GM12878 (cell line): Measurements from ENCODE around the gene SLC2A4. TPM values are rescaled to one million over a fixed set of nuclear protein-coding genes. Genes with fewer than 3 reads are reported as not detected.

Experiments
- ELK1 ChIP-seq: IDR thresholded peaks from 2 replicates; pipeline ENCODE4 v1.6.1; 2012; ENCODE audit warnings: low read depth, low read length, improper control_type of control experiment
- FOS ChIP-seq: IDR thresholded peaks from 3 replicates; pipeline ENCODE4 v1.6.1; 2011; ENCODE audit warnings: borderline replicate concordance; ENCODE audit not compliant: insufficient read length; ENCODE audit errors: extremely low read depth
- HCFC1 ChIP-seq: fragments of 150-350 bp; IDR thresholded peaks from 2 replicates; pipeline ENCODE4 v1.6.1; 2014; ENCODE audit warnings: low read length
- IKZF1 ChIP-seq: fragments of 450-650 bp; conservative IDR thresholded peaks from 2 replicates; pipeline ENCODE4 v1.6.1; 2017; ENCODE audit warnings: antibody characterized with exemption, mild to moderate bottlenecking
- IKZF2 ChIP-seq, 2 experiments: fragments of 450-650 bp; IDR thresholded peaks; 2 replicates each; pipeline ENCODE4 v1.6.1; 2017; ENCODE audit warnings: mild to moderate bottlenecking in 2 of 2, moderate library complexity in 2 of 2
- JUND ChIP-seq: IDR thresholded peaks from 2 replicates; pipeline ENCODE4 v1.6.1; 2012; ENCODE audit warnings: low read depth, mild to moderate bottlenecking, low read length, improper control_type of control experiment, moderate library complexity
- MXI1 ChIP-seq: fragments of 150-350 bp; IDR thresholded peaks from 2 replicates; pipeline ENCODE4 v1.6.1; 2011; ENCODE audit warnings: low read depth, mild to moderate bottlenecking, inconsistent platforms, low read length, improper control_type of control experiment
- PAX8 ChIP-seq: fragments of 450-650 bp; IDR thresholded peaks from 2 replicates; pipeline ENCODE4 v1.6.1; 2017; ENCODE audit warnings: mild to moderate bottlenecking, moderate library complexity
- RAD51 ChIP-seq: fragments of 450-650 bp; IDR thresholded peaks from 2 replicates; pipeline ENCODE4 v1.6.1; 2016; ENCODE audit warnings: moderate library complexity, mild to moderate bottlenecking, inconsistent platforms
- RELA ChIP-seq: fragments of 450-650 bp; IDR thresholded peaks from 2 replicates; pipeline ENCODE4 v1.8.0; 2014; ENCODE audit warnings: borderline replicate concordance; ENCODE audit not compliant: partially characterized antibody
- SMAD5 ChIP-seq: IDR thresholded peaks from 2 replicates; pipeline ENCODE4 v1.6.1; 2016; ENCODE audit warnings: antibody characterized with exemption, low read depth
- SMC3 ChIP-seq: IDR thresholded peaks from 2 replicates; pipeline ENCODE4 v1.6.1; 2011; ENCODE audit warnings: low read length, improper control_type of control experiment, borderline replicate concordance
- SREBF2 ChIP-seq: IDR thresholded peaks from 2 replicates; pipeline ENCODE4 v1.6.1; 2012; ENCODE audit warnings: mild to moderate bottlenecking, low read length
- ZBTB11 ChIP-seq: fragments of 450-650 bp; formaldehyde crosslinking; IDR thresholded peaks from 2 replicates; pipeline ENCODE4 v1.5.0; 2022; ENCODE audit warnings: mild to moderate bottlenecking, missing genetic modification characterization
- ZBTB4 ChIP-seq: fragments of 450-650 bp; formaldehyde crosslinking; IDR thresholded peaks from 2 replicates; pipeline ENCODE4 v1.4.0; 2022; ENCODE audit warnings: mild to moderate bottlenecking, moderate library complexity
- polyA plus RNA-seq, 11 experiments: library from polyadenylated mRNA; depleted of rRNA in 4 of 11; unstranded in 6 of 11; stranded (reverse) in 5 of 11; fragments of >200 nt; fragmentation: Nextera tagmentation in 4 of 11; fragmentation: Illumina TruSeq in 1 of 11; extraction: Ambion mirVana in 4 of 11; extraction: Trizol in 1 of 11; gene quantifications; 1 replicate in 1 of 11; 2 replicates in 10 of 11; pipeline versions ENCODE4 v1.2.1 to v1.2.3, GENCODE V29; 2011 to 2016; ENCODE audit warnings: inconsistent platforms in 2 of 11, missing spikeins in 2 of 11, low read depth in 1 of 11
- total RNA-seq, 4 experiments: library from RNA; depleted of rRNA in 3 of 4; stranded (reverse); fragments of >200 nt in 3 of 4; fragmentation: Illumina TruSeq in 1 of 4; extraction: Trizol in 1 of 4; gene quantifications; 2 replicates each; pipeline versions ENCODE4 v1.2.1 to v1.2.3, GENCODE V29; 2013 to 2021
- TF ChIP-seq, protein P1 (sequence below): IDR thresholded peaks from 2 replicates; pipeline ENCODE4 v1.6.1; 2011; ENCODE audit warnings: low read depth, mild to moderate bottlenecking, low read length, moderate library complexity, borderline replicate concordance; ENCODE audit errors: extremely low read depth
- TF ChIP-seq, protein P2 (sequence below): IDR thresholded peaks from 2 replicates; pipeline ENCODE4 v1.6.1; 2011; ENCODE audit warnings: mild to moderate bottlenecking, low read depth, low read length, moderate library complexity; ENCODE audit not compliant: insufficient replicate concordance
- TF ChIP-seq, protein P3 (sequence below): fragments of 450-650 bp; IDR thresholded peaks from 2 replicates; pipeline ENCODE4 v1.6.1; 2014; ENCODE audit warnings: mild to moderate bottlenecking

Gene SLC2A4
- total and polyA plus RNA-seq, 10 of the 15 experiments (the other 5 are each of a cell fraction or from before 2014, with no cell fraction given): 0.03 to 0.23 (median 0.04) TPM; not detected in 4

GRCh38 chr17:7239091-7240027 is 42.2 kb upstream of the SLC2A4 start, which contains the start of gene PHF23 (continued):
- TF ChIP-seq ZBTB11 (0 out of 2 replicates have a peak, but pooled peaks have one; percentile 23), SMAD5 (no peak), FOS (no peak), HCFC1 (peak; percentile 95), IKZF1 (peak; percentile 100), JUND (no peak), ZBTB4 (CRISPR knock-in tag) (no peak), RELA (peak; percentile 71), ELK1 (peak; percentile 89), MXI1 (peak; percentile 51), IKZF2 (IDR thresholded peaks at IDR 0.05) (peak; percentile 83 to 87), PAX8 (no peak), SMC3 (no peak), RAD51 (no peak), SREBF2 (no peak)
- TF ChIP-seq, protein P1, sequence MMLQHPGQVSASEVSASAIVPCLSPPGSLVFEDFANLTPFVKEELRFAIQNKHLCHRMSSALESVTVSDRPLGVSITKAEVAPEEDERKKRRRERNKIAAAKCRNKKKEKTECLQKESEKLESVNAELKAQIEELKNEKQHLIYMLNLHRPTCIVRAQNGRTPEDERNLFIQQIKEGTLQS: peak; percentile 49; the same call in 1 of the 2 replicates
- TF ChIP-seq, protein P2, sequence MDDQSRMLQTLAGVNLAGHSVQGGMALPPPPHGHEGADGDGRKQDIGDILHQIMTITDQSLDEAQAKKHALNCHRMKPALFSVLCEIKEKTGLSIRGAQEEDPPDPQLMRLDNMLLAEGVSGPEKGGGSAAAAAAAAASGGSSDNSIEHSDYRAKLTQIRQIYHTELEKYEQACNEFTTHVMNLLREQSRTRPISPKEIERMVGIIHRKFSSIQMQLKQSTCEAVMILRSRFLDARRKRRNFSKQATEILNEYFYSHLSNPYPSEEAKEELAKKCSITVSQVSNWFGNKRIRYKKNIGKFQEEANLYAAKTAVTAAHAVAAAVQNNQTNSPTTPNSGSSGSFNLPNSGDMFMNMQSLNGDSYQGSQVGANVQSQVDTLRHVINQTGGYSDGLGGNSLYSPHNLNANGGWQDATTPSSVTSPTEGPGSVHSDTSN: no peak
- TF ChIP-seq, protein P3, sequence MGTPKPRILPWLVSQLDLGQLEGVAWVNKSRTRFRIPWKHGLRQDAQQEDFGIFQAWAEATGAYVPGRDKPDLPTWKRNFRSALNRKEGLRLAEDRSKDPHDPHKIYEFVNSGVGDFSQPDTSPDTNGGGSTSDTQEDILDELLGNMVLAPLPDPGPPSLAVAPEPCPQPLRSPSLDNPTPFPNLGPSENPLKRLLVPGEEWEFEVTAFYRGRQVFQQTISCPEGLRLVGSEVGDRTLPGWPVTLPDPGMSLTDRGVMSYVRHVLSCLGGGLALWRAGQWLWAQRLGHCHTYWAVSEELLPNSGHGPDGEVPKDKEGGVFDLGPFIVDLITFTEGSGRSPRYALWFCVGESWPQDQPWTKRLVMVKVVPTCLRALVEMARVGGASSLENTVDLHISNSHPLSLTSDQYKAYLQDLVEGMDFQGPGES: no peak
